SK-N-SH (cell line): ENCODE results near the gene GANAB.

Source experiments
- POLR2AphosphoS5 ChIP-seq: IDR thresholded peaks from 2 replicates; pipeline ENCODE4 v1.6.1; 2012; ENCODE audit warnings: low read depth, low read length
- RAD21 ChIP-seq: IDR thresholded peaks from 2 replicates; pipeline ENCODE4 v1.6.1; 2012; ENCODE audit warnings: mild to moderate bottlenecking, low read length
- RFX5 ChIP-seq: IDR thresholded peaks from 2 replicates; pipeline ENCODE4 v1.6.1; 2012; ENCODE audit warnings: mild to moderate bottlenecking, improper control_type of control experiment, low read length
- SIN3A ChIP-seq: IDR thresholded peaks from 2 replicates; pipeline ENCODE4 v1.6.1; 2012; ENCODE audit warnings: low read depth, mild to moderate bottlenecking, low read length, moderate library complexity, borderline replicate concordance
- SMC3 ChIP-seq: IDR thresholded peaks from 2 replicates; pipeline ENCODE4 v1.6.1; 2012; ENCODE audit warnings: low read depth, low read length, improper control_type of control experiment
- TAF1 ChIP-seq: IDR thresholded peaks from 2 replicates; pipeline ENCODE4 v1.6.1; 2012; ENCODE audit warnings: low read depth, mild to moderate bottlenecking, low read length, moderate library complexity, borderline replicate concordance
- ZBTB33 ChIP-seq: IDR thresholded peaks from 2 replicates; pipeline ENCODE4 v1.4.0; 2012; ENCODE audit warnings: low read depth, borderline replicate concordance
- TF ChIP-seq, protein P1 (sequence below): fragments of 200-600 bp; sonication (generic); IDR thresholded peaks from 2 replicates; pipeline ENCODE4 v1.6.1; 2017; ENCODE audit warnings: antibody characterized with exemption, mild to moderate bottlenecking, moderate library complexity
- TF ChIP-seq, protein P2 (sequence below): IDR thresholded peaks from 2 replicates; pipeline ENCODE4 v1.4.0; 2012; ENCODE audit warnings: low read depth
- TF ChIP-seq, protein P3 (sequence below): fragments of 150-350 bp; IDR thresholded peaks from 2 replicates; pipeline ENCODE4 v1.6.1; 2017; ENCODE audit warnings: antibody characterized with exemption, low read length, low read depth, borderline replicate concordance
- TF ChIP-seq, protein P4 (sequence below): IDR thresholded peaks from 2 replicates; pipeline ENCODE4 v1.6.1; 2012; ENCODE audit warnings: mild to moderate bottlenecking, low read depth, low read length, moderate library complexity
- TF ChIP-seq, protein P5 (sequence below): fragments of 150-350 bp; IDR thresholded peaks from 2 replicates; pipeline ENCODE4 v1.6.1; 2016; ENCODE audit warnings: mild to moderate bottlenecking, low read depth, low read length
- TF ChIP-seq, protein P6 (sequence below): IDR thresholded peaks from 2 replicates; pipeline ENCODE4; 2012

GRCh38 chr11:62599901-62600300 lies 46.5 kb downstream of the GANAB start:
- TF ChIP-seq POLR2AphosphoS5 (no peak), ZBTB33 (no peak), TAF1 (no peak), SMC3 (no peak), RAD21 (no peak), SIN3A (no peak), RFX5 (no peak)
- TF ChIP-seq, protein P1, sequence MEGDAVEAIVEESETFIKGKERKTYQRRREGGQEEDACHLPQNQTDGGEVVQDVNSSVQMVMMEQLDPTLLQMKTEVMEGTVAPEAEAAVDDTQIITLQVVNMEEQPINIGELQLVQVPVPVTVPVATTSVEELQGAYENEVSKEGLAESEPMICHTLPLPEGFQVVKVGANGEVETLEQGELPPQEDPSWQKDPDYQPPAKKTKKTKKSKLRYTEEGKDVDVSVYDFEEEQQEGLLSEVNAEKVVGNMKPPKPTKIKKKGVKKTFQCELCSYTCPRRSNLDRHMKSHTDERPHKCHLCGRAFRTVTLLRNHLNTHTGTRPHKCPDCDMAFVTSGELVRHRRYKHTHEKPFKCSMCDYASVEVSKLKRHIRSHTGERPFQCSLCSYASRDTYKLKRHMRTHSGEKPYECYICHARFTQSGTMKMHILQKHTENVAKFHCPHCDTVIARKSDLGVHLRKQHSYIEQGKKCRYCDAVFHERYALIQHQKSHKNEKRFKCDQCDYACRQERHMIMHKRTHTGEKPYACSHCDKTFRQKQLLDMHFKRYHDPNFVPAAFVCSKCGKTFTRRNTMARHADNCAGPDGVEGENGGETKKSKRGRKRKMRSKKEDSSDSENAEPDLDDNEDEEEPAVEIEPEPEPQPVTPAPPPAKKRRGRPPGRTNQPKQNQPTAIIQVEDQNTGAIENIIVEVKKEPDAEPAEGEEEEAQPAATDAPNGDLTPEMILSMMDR, result no peak
- TF ChIP-seq, protein P2, sequence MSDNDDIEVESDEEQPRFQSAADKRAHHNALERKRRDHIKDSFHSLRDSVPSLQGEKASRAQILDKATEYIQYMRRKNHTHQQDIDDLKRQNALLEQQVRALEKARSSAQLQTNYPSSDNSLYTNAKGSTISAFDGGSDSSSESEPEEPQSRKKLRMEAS, result no peak
- TF ChIP-seq, protein P3, sequence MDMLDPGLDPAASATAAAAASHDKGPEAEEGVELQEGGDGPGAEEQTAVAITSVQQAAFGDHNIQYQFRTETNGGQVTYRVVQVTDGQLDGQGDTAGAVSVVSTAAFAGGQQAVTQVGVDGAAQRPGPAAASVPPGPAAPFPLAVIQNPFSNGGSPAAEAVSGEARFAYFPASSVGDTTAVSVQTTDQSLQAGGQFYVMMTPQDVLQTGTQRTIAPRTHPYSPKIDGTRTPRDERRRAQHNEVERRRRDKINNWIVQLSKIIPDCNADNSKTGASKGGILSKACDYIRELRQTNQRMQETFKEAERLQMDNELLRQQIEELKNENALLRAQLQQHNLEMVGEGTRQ, result no peak
- TF ChIP-seq, protein P4, sequence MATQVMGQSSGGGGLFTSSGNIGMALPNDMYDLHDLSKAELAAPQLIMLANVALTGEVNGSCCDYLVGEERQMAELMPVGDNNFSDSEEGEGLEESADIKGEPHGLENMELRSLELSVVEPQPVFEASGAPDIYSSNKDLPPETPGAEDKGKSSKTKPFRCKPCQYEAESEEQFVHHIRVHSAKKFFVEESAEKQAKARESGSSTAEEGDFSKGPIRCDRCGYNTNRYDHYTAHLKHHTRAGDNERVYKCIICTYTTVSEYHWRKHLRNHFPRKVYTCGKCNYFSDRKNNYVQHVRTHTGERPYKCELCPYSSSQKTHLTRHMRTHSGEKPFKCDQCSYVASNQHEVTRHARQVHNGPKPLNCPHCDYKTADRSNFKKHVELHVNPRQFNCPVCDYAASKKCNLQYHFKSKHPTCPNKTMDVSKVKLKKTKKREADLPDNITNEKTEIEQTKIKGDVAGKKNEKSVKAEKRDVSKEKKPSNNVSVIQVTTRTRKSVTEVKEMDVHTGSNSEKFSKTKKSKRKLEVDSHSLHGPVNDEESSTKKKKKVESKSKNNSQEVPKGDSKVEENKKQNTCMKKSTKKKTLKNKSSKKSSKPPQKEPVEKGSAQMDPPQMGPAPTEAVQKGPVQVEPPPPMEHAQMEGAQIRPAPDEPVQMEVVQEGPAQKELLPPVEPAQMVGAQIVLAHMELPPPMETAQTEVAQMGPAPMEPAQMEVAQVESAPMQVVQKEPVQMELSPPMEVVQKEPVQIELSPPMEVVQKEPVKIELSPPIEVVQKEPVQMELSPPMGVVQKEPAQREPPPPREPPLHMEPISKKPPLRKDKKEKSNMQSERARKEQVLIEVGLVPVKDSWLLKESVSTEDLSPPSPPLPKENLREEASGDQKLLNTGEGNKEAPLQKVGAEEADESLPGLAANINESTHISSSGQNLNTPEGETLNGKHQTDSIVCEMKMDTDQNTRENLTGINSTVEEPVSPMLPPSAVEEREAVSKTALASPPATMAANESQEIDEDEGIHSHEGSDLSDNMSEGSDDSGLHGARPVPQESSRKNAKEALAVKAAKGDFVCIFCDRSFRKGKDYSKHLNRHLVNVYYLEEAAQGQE, result no peak
- TF ChIP-seq, protein P5, sequence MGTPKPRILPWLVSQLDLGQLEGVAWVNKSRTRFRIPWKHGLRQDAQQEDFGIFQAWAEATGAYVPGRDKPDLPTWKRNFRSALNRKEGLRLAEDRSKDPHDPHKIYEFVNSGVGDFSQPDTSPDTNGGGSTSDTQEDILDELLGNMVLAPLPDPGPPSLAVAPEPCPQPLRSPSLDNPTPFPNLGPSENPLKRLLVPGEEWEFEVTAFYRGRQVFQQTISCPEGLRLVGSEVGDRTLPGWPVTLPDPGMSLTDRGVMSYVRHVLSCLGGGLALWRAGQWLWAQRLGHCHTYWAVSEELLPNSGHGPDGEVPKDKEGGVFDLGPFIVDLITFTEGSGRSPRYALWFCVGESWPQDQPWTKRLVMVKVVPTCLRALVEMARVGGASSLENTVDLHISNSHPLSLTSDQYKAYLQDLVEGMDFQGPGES, result no peak
- TF ChIP-seq, protein P6, sequence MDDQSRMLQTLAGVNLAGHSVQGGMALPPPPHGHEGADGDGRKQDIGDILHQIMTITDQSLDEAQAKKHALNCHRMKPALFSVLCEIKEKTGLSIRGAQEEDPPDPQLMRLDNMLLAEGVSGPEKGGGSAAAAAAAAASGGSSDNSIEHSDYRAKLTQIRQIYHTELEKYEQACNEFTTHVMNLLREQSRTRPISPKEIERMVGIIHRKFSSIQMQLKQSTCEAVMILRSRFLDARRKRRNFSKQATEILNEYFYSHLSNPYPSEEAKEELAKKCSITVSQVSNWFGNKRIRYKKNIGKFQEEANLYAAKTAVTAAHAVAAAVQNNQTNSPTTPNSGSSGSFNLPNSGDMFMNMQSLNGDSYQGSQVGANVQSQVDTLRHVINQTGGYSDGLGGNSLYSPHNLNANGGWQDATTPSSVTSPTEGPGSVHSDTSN, result no peak
